ENCODE measurements around the gene SLC6A4.
"Not testable (repeated sequence)": the region's sequence is repeated elsewhere in the genome, so short reads cannot be mapped to it uniquely, and the experiment has no call there.

Gene SLC6A4

DNA sequence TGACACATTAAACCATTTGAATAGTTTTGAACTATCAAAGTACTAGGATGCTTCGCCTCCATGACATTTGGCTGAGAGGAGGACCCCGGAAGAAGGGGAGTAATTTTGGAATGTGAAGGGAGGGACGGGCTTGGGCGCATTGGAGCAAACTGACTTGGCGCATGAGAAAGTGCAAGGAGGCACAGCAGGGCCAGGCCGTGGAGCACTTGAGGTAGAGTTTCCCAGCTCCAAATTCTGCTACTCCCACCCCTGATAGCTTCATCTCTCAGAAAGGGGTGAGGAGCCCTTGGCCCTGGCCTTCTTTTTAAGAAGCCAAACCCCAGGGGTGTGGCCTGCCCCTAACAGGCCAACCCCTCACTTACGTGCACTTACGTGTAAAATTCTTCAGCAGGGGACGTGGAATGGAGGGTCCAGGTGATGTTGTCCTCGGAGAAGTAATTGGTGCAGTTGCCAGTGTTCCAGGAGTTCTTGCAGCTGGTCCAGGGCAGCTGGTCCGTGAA lies 17.7 kb downstream of the SLC6A4 start:
- no peak for DNase-seq

- no peak for DNase-seq
Observed at GRCh38 chr17:30217054-30217453, 18.4 kb downstream of the SLC6A4 start.

DNA sequence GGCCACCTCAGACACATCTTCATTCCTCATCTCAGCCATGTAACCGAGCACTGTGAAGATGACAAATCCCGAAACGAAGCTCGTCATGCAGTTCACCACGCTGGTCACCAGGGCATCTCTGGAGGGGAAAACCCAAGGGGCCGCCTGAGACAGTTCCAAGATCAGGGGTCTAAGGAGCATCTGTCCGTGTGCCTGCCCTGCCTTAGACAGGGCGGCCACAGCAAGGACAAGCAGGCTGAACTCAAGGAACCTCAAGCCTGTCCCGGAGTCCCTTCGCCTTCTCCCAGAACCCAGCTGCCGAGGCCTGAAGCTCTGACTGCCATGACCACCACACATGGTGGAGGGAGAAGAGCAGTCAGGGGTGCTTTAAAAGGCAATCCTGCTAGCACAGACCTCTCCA lies 22.7 kb downstream of the SLC6A4 start:
- no peak for DNase-seq

- no peak for DNase-seq
Observed at GRCh38 chr17:30211371-30211770, 24.1 kb downstream of the SLC6A4 start.

GRCh38 chr17:30210901-30211300 lies 24.6 kb downstream of the SLC6A4 start:
- DNase-seq: no peak

DNA sequence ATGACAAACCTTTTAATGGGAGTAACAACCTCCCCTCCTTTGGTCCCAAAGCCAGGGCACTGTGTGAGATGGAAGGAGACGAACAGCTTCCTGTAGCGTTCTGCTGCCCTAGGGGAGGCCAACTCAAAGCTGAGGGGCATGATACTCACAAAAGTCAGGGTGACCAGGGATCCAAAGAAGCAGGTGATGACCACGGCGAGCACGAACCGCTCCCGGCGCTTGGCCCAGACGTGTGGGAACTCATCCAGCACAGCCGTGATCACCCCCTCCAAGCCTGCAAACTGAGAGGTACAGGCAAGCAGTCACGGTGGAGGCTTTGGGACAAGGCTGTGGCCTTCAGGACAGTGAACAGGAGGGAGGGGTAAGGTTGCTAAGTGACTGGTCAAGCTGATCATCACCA lies 25.1 kb downstream of the SLC6A4 start:
- no peak for DNase-seq

DNA sequence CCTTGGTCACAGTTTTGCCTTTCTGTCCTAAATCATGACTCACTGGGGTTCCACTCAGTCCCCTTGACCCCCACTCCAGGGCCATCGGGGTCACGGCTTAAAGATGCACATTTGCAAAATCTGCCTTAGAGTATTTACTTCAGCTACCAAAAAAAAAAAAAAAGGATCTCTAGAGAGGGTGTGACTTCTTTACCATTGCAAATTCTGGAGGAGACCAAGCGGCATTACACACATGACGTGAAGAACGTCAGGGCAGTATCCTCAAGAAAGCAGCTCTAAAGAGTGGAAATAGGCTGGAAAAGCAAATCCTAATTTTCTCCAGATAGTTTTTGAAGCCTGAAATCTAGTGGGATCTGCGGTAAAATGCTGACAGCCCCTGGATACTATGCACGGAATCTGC lies 25.6 kb downstream of the SLC6A4 start:
- no peak for DNase-seq

- no peak for DNase-seq
Observed at GRCh38 chr17:30208214-30208613, 27.3 kb downstream of the SLC6A4 start.

GRCh38 chr17:30207655-30208054 lies 27.8 kb downstream of the SLC6A4 start:
- no peak for DNase-seq

GRCh38 chr17:30203471-30203981 lies 32.0 kb downstream of the SLC6A4 start:
- DNase-seq: no peak

DNA sequence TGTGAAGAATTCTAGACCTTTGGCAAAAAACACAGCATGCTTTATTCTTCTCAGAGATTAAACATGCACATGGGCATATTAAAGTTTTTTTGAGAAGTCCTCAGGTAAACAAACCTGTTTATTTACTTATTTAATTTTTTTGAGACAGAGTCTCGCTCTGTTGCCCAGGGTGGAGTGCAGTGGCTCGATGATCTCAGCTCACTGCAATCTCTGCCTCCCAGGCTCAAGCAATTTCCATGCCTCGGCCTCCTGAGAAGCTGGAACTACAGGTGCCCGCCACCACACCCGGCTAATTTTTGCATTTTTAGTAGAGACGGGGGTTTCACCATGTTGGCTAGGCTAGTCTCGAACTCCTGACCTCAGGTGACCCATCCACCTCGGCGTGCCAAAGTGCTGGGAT lies 34.8 kb downstream of the SLC6A4 start:
- DNase-seq: not testable (repeated sequence)

DNA sequence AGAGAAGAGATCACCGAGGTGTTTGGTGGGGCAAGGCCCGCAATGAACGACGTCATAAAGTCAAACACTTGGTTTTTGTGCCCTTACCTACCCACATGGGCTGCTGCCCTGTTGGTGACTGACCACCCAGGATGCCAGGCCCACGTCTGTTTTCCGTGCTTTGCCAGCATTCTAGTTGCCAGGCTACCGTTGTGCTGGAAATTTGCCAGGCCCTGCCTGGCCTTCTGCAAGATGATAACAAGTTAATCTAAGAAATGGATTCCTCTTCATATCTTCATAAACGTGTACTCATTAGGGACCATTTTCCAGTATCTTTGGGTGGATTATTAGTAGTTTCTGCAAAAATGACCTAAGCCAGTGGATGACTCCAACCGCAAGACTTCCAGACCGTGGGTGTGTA lies 35.4 kb downstream of the SLC6A4 start:
- DNase-seq: no peak

GRCh38 chr17:30199600-30199999 lies 35.9 kb downstream of the SLC6A4 start:
- DNase-seq: no peak

DNA sequence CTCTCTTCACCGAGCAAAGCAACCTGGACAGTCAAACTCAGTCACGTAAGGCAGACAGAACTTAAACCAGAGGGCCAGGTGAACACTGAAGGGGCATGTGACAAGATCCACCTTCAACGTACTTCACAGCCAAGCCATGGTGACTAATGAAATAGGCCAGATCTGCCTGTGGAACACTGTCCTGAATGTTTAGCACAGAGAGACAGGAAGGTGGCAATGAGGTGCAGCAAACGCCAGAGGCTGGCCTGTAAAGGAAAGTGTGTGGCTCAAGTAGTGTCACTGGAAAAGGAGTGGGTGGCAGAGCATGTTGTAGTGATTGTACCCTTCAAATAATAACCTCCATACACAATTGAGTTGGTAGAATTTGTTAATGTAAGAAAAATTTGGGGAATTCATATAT lies 38.1 kb downstream of the SLC6A4 start:
- no peak for DNase-seq

DNA sequence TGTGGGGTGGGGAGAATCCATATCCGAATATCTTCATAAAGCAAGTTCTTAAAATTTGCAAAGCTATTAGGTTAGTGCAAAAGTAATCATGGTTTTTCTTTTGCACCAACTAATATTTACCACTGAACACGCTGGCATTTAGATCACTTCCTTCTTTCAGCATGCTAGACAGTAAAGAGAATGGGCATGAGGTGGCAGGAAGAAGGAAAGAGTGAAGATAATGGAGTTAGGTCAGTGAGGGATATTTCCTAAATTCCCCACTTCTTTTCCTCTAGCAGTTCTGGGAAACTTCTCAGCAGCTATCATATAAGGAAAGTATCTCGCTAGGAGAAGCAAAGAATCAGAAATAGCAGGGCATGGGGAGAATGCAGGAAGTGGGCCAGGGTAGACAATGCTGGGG lies 39.0 kb downstream of the SLC6A4 start:
- DNase-seq: no peak

GRCh38 chr17:30191072-30191471 lies 44.4 kb downstream of the SLC6A4 start:
- no peak for DNase-seq

DNA sequence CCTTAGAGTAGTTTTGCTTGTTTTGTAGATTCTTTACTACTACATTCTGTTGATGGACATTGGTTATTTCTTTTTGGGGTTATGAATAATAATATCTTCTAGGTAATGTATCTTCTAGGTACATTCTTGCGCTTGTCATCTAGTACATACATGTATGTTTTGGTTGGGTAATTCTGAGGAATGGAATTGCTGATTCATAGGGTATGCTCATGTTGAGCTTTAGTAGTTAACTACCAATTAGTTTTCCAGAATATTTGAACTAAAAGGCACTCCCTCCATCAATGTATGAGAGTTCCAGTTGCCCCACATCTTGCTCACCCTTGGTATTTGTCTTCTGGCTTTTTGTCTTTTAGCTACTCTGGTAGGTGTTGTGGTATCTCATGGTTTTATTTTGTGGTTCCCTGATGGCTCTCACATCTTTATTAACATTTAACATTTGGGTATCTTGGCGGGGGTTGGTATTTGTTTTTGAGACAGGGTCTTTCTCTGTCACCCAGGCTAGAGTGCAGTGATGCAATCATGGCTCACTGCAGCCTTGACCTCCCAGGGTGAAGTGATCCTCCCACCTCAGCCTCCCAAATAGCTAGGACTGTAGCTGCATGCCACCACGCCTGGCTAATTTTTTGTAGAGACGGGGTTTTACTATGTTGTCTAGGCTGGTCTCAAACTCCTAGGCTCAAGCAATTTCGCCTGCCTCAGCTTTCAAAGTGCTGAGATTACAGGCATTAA lies 47.1 kb downstream of the SLC6A4 start:
- DNase-seq: no peak

DNA sequence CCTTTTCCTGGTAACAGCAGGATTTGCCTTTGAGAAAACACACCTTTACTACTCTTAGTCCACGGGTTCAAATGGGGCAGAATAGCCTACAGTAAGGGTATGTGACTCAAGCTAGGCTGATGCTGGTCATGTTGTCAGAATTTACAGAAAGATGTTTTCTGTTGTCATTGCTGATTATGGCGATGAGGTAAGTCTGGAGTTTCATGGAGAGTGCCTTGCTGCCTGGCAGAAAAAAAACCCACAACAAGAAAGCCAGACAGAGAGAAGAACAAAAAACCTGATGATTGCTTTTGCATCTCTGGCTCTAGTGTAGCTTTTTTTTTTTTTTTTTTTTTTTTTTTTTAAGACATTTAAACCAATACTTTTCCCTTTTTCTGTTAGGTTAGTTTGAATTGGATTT lies 47.9 kb downstream of the SLC6A4 start:
- no peak for DNase-seq

- no peak for DNase-seq
Observed at GRCh38 chr17:30186761-30187160, 48.7 kb downstream of the SLC6A4 start.

DNA sequence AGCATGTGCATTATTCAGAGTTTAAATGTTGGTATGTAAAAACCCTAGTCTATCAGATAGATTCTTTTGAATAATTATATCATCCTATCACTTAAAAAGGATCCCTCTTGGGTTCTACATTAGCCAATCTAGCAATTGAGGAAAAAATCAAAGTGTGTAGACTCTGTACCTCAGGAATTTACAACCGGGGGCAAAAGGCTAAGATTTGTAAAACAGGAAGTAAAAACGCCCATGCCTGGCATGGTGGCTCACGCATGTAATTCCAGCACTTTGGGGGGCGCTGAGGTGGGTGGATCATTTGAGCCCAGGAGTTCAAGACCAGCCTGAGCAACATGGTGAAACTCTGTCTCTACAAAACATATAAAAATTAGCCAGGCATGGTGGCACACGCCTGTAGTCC lies 58.6 kb downstream of the SLC6A4 start:
- no peak for DNase-seq

- no peak for DNase-seq
Observed at GRCh38 chr17:30174556-30174955, 60.9 kb downstream of the SLC6A4 start.

DNA sequence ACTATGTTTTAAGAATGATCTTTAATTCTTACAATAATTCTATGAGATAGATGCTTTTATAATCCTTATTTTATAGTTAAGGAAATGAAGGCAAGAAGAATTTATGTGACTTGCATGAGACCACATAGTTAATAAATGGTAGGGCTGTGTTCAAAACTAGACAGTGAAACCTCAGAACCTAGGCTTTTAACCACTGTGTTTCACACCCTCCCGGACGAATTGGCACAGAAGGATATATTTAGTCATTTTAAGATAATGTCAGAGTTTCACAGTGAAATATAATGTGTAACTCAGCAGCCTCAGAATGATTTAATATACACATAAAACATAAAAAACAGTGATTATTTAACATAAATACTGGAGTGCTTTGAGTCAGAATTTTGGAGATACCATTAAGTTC lies 61.8 kb downstream of the SLC6A4 start:
- no peak for DNase-seq

DNA sequence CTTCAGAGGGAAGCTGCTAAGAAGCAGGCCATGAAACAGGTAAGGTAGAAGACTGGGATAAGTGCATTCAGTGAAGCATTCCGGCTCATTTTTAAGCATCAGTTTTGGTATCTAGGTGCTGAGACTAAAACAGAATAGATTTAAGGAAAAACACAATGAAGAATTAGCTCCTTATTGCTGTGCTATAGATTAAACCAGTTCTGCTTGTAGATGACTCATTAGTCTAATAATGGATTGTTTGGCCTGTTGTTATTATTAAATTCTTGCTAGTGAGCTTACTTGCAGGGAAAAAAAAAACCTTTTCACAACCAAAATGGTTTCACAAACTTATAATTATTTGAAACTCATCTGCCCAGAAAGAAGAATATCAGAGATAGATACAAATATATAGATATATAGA lies 62.9 kb downstream of the SLC6A4 start:
- DNase-seq: no peak

DNA sequence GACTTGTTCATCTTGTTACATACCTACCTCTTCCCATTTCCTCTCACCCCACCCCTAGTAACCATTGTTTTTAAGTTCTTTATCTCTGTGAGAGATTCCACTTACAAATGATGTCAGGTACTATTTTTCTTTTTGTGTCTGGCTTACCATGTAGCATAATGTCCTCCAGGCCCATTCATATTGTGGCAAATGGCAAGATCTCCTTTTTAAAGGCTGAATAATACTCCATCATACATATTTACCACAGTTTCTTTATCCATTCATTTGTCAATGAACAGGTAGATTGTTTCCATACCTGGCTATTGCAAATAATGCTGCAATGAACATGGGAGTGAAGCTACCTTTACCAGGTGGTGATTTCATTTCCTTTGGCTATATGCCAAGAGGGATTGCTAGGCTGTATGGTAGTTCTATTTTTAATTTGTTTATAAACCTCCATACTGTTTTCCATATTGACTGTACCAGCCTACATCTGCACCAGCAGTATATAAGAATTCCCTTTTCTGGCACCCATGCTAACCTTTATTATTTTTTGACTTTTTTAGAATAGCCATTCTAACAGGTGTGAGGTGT lies 65.0 kb downstream of the SLC6A4 start:
- DNase-seq: no peak

GRCh38 chr17:30165960-30166359 lies 69.5 kb downstream of the SLC6A4 start:
- no peak for DNase-seq

Measured in NCI-H524 treated with DMSO at 0.1 percent for 48 hours (cell line).